ENCODE data around the gene DNM3.
A peak's percentile ranks its signal among the peaks of the same experiment; 100 is the strongest.

The DNM3 gene

DNA sequence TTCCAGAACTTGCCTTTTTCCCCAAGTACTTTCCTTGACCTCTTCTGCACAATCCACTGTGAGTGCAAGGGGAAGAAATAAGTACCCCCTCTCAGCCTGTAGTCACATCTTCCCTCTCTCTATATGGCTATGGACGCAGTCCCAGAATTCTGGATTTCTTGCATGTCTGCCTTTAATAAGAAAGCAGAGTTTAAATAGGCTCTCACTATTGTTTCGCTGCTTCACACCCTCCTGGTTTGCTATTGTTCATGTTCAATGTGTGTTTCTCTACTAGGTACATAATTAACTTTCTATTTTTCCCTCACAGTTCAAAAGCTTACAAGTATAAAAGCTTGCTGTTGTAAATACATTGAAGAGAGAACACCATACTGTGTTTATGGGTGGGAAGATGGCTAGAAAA is 397.7 kb downstream of the DNM3 start:
- DNase-seq (ENCODE audit: low read depth) = no peak
- TF ChIP-seq, protein P1, sequence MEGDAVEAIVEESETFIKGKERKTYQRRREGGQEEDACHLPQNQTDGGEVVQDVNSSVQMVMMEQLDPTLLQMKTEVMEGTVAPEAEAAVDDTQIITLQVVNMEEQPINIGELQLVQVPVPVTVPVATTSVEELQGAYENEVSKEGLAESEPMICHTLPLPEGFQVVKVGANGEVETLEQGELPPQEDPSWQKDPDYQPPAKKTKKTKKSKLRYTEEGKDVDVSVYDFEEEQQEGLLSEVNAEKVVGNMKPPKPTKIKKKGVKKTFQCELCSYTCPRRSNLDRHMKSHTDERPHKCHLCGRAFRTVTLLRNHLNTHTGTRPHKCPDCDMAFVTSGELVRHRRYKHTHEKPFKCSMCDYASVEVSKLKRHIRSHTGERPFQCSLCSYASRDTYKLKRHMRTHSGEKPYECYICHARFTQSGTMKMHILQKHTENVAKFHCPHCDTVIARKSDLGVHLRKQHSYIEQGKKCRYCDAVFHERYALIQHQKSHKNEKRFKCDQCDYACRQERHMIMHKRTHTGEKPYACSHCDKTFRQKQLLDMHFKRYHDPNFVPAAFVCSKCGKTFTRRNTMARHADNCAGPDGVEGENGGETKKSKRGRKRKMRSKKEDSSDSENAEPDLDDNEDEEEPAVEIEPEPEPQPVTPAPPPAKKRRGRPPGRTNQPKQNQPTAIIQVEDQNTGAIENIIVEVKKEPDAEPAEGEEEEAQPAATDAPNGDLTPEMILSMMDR (IDR thresholded peaks at IDR 0.05; ENCODE audit: insufficient read depth, low read depth, low read length, missing control alignments) = no peak
- no peak overlapping the region for H3K4me3 ChIP-seq (ENCODE audit: low read length)

DNA sequence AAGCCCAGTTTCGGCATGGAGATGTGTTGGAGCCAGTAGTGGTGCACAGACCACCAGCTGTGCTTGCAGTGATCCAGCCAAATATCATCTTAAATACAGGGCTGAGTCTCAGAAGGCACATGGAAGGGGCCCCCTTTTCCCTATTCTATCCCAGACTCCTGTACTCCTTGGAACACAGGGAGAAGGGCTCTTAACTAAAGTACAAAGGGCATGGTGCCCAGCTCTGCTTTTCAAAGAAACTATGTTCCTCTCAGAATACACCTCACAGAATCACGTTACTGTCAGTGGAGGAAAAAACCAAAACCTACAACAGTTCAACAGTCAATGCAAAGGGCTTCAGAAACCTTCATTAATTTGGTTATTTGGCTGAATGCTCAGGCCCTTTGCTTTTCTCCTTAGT is 398.6 kb downstream of the DNM3 start:
- no peak for DNase-seq (ENCODE audit: low read depth)
- H3K4me3 ChIP-seq (ENCODE audit: low read length) = no peak overlapping the region
- TF ChIP-seq, protein P1 (IDR thresholded peaks at IDR 0.05; ENCODE audit: insufficient read depth, low read depth, low read length, missing control alignments) = no peak

DNA sequence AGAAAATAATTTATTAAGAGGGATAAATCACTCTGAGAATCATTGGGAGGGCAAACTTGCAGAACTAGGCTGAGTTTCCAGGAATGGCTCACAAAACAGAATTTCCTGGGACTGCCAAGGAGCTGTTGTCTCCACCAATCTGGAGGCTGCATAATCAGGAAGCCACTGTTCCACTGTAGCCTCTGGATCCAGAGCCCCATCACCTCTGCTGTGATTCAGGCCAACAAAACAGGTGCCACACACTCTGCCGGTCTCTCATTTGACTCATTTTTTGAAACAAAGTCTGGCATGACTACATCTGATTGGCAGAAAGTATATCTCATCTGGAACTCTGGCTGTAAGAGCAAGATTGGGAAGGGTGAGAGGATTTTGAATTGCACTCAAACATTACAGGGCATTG is 400.2 kb downstream of the DNM3 start:
- no peak overlapping the region for H3K4me3 ChIP-seq (ENCODE audit: low read length)
- DNase-seq (ENCODE audit: low read depth) = peak; percentile 15
- TF ChIP-seq, protein P1 (IDR thresholded peaks at IDR 0.05; ENCODE audit: insufficient read depth, low read depth, low read length, missing control alignments) = no peak

DNA sequence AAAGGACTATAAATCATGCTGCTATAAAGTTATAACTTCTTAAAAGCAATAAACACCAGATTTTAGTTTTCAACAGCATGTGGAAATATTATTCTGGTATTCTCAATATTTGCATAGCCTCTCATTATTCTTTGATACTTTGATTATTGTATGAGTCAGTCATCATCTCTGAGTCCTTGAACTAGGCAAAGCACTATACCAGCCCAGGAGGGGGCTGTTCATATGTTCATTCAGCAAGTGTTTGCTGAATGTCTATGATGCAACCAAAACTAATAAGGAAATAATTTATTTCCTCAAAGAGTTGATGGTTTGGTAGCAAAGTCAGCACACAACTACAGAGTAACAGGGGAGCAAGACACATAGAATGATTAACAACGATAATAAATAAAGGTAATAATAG is 403.6 kb downstream of the DNM3 start:
- no peak for DNase-seq (ENCODE audit: low read depth)
- TF ChIP-seq, protein P1 (IDR thresholded peaks at IDR 0.05; ENCODE audit: insufficient read depth, low read depth, low read length, missing control alignments) = no peak
- no peak overlapping the region for H3K4me3 ChIP-seq (ENCODE audit: low read length)

DNA sequence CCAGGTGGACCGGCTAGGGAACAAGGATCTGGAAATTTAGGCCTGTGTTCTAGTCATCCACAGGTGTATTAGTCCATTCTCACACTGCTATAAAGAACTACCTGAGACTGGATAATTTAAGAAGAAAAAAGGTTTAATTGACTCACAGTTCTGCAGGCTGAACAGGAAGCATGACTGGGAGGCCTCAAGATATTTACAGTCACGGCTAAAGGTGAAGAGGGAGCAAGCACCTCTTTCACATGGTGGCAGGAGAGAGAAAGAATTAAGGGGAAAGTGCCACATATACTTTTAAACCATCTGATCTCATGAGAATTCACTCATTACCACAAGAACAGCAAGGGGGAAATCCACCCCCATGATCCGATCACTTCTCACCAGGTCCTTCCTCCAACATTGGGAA is 404.5 kb downstream of the DNM3 start:
- TF ChIP-seq, protein P1 (IDR thresholded peaks at IDR 0.05; ENCODE audit: insufficient read depth, low read depth, low read length, missing control alignments) = no peak
- DNase-seq (ENCODE audit: low read depth) = peak; percentile 51
- H3K4me3 ChIP-seq (ENCODE audit: low read length) = no peak overlapping the region

DNA sequence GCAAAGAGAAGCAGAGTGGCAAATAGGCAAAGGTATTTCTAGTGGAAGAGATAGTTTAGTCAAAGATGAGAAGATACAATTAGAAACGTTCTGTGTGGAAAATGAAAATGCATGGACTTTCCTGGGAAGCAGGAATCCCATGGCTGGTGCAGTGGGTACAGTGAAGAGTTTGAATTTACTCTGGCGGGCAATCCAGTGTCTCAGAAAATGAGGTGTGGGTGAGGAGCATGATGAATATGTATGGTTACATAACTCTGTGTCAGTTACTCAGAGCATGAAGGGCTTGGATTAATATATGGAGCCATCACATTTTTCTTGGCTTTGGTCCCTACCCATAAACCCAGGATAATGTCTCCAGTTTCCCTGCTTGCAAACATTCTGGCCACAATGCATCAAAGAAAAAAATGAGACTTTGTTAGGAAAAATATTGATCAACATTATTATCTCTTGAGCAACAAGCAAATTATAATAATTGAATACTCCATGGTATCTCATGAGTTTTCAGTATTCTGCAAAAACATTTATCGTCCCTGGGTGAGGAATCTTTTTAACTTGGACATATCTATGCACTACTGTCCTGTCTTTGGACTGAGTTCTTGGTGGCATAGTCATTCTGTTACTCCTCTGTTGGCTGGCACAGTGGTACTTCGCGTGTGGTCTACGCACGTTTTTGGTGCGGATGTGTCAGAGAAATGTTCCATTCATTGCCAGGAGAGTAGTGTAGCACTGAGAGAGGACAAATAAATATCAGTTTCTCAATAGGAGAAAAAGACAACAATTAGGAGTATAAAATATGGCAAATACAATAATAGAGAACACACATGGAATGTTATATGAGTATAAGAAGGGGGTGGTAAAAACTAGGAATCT is 405.5 kb downstream of the DNM3 start:
- TF ChIP-seq, protein P1 (IDR thresholded peaks at IDR 0.05; ENCODE audit: insufficient read depth, low read depth, low read length, missing control alignments) = no peak
- peak; percentile 16 for DNase-seq (ENCODE audit: low read depth)
- H3K4me3 ChIP-seq (ENCODE audit: low read length) = no peak overlapping the region

DNA sequence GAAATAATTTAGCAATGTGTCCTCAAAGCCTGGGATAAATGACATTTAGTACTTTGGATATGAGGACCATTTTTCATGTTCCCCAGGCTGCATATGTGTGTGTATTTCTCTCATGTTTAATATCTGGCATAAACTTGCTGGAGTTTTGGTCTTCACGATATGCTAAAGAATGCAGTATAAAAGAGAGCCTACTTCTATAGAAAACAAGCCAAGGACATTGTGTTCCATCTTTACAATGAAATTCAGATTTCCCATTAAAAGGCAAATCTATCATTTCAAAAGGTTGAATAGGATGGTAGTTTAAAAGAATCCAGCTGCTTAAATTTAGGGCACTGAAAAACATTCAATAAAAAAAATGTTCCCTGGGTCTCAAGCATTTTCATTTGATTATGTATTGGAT is 410.2 kb downstream of the DNM3 start:
- TF ChIP-seq, protein P1 (IDR thresholded peaks at IDR 0.05; ENCODE audit: insufficient read depth, low read depth, low read length, missing control alignments) = no peak
- no peak overlapping the region for H3K4me3 ChIP-seq (ENCODE audit: low read length)
- DNase-seq (ENCODE audit: low read depth) = no peak

Measured in epithelial cell of esophagus (primary cell).